DOHH2 (cell line): ENCODE measurements around the gene ADAMTSL4.

Experiments
- EZH2phosphoT487 ChIP-seq: fragments of 200-600 bp; sonication (generic); IDR thresholded peaks from 2 replicates; pipeline ENCODE4 v1.6.1; 2017; ENCODE audit warnings: borderline replicate concordance, mild to moderate bottlenecking, antibody characterized with exemption, low read length, moderate library complexity, mixed read lengths
- TF ChIP-seq, protein P1 (sequence below): fragments of 200-600 bp; sonication (generic); IDR thresholded peaks from one replicate; pipeline ENCODE4 v1.5.1; 2014; ENCODE audit warnings: antibody characterized with exemption, mild to moderate bottlenecking, low read depth, low read length; ENCODE audit not compliant: poor library complexity, severe bottlenecking

DNA sequence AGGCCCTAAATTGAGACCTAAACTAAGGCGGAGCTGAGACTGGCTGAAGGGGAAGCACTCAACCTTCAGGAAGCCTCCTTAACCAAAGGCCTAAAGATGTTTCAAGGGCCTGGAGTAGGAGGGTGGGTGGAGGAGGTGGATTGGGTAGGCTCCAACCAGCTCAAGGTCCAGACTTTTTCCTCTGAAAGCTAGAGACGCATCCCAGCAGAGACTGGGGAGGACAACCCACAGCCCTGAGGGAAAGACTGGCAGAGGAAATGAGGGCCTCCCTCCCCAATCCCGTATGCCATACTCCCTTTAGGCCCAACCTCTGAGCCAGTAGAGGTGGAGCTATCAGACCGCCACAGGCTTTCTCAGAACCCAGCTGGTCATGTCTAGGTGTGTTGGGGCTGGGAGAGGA lies 40.2 kb upstream of the ADAMTSL4 start:
- TF ChIP-seq, protein P1, sequence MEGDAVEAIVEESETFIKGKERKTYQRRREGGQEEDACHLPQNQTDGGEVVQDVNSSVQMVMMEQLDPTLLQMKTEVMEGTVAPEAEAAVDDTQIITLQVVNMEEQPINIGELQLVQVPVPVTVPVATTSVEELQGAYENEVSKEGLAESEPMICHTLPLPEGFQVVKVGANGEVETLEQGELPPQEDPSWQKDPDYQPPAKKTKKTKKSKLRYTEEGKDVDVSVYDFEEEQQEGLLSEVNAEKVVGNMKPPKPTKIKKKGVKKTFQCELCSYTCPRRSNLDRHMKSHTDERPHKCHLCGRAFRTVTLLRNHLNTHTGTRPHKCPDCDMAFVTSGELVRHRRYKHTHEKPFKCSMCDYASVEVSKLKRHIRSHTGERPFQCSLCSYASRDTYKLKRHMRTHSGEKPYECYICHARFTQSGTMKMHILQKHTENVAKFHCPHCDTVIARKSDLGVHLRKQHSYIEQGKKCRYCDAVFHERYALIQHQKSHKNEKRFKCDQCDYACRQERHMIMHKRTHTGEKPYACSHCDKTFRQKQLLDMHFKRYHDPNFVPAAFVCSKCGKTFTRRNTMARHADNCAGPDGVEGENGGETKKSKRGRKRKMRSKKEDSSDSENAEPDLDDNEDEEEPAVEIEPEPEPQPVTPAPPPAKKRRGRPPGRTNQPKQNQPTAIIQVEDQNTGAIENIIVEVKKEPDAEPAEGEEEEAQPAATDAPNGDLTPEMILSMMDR, result no peak
- TF ChIP-seq EZH2phosphoT487, result no peak
